Lung microvascular endothelial cell (primary cell): ENCODE results near the gene DHX16. TPM values are rescaled to one million over a fixed set of nuclear protein-coding genes. Genes with fewer than 3 reads are reported as not detected.

Experiments used
- DNase-seq, 2 donors: peaks; one replicate each; pipeline versions ENCODE4 v3.0.0 to v3.0.0-alpha.2; 2010; ENCODE audit warnings: low read depth in 2 of 2
- total RNA-seq: library from RNA; depleted of rRNA; stranded (reverse); fragments of >200 nt; gene quantifications from 2 replicates; pipeline ENCODE4 v1.2.1, GENCODE V29; 2014

The DHX16 gene
- total RNA-seq, 1 donor from 2014 or later = 32.5 TPM

- DNase-seq = no peak
Observed at GRCh38 chr6:30696432-30696831, 23.6 kb upstream of the DHX16 start.

DNA sequence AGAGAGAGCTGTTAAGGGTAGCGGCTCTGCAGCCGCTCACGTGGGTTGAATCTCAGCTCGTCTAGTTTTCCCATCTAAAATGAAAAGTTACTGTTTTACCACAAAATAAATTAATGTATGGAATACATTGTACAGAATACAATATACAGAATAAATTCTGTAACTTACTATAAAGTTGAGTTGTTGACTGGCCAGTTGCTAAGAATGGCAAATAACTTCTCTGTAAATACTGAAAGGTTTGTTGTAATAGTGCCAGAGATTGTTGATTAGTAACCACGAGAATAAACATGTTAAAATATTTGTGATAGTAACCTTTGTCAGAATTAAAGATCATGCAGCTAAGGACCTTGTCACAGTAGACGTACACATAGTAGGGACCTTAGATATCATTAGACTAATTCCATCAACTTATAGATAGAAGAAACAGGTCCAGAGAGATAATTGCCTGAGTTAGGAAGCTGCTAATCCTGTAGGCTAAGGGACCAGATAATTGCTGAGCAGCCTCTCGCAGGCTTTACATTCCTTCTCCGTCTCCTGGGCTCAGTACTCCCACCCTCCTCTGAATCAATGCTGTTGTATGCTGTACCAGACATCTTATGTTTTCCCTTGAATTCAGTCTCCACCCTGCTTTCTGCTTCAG is 18.5 kb upstream of the DHX16 start:
- DNase-seq = no peak

- peak; percentile 82 to 85 for DNase-seq
Observed at GRCh38 chr6:30690403-30691207, 17.8 kb upstream of the DHX16 start, which contains the start of gene NRM. Gene NRM (minus strand): TSS chr6:30690984. CDS start chr6:30690974, 10 bp downstream.

GRCh38 chr6:30689985-30690384 is 17.2 kb upstream of the DHX16 start:
- no peak for DNase-seq

- DNase-seq = no peak
Observed at GRCh38 chr6:30689022-30689865, 16.4 kb upstream of the DHX16 start.

- no peak for DNase-seq
Observed at GRCh38 chr6:30688569-30688968, 15.8 kb upstream of the DHX16 start.

GRCh38 chr6:30687659-30688431 is 15.0 kb upstream of the DHX16 start:
- DNase-seq = peak in 1 of 2 donors; percentile 48

DNA sequence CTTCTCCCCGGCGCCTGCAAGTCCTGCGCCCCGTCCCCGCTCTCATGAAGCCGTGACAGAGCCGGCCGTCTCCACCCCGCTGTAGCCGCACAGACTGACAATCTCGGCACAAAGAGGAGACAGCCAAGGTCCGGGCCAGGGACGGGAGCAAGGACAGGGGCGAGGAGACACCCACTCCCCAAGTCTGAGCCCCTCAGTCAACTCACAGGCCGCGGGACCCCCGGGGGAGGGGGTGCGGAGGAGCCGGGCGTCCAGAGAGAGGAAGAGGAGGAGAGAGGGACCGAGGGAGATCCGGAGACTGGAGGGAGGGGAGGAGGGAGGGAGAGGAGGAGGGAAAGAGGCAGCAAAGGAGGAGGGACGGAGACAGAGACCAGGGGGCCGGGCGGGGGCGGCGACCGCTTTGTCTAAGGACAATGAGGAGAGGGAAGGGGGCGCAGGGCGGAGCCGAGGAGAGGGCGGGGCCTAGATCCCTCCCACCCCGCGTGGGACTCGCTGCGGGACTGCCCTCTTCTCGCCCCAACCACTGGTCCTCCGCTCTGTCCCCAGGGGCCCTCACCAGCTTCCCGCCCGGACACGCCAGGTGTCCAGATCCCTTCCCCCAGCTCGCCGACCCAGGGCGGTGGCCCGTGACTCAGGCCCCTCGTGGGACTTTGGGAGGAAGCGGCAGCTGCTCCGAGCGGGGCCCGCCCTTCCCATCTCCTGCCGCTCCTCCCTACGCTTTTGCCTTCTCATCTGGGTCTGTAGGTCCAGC is 14.3 kb upstream of the DHX16 start:
- peak; percentile 84 to 96 for DNase-seq

- peak; percentile 68 to 70 for DNase-seq
Observed at GRCh38 chr6:30686009-30686907, 13.5 kb upstream of the DHX16 start, which contains the start of gene PPP1R18. Gene PPP1R18 (minus strand): TSS chr6:30686645. CDS start chr6:30686018, 627 bp downstream.

DNA sequence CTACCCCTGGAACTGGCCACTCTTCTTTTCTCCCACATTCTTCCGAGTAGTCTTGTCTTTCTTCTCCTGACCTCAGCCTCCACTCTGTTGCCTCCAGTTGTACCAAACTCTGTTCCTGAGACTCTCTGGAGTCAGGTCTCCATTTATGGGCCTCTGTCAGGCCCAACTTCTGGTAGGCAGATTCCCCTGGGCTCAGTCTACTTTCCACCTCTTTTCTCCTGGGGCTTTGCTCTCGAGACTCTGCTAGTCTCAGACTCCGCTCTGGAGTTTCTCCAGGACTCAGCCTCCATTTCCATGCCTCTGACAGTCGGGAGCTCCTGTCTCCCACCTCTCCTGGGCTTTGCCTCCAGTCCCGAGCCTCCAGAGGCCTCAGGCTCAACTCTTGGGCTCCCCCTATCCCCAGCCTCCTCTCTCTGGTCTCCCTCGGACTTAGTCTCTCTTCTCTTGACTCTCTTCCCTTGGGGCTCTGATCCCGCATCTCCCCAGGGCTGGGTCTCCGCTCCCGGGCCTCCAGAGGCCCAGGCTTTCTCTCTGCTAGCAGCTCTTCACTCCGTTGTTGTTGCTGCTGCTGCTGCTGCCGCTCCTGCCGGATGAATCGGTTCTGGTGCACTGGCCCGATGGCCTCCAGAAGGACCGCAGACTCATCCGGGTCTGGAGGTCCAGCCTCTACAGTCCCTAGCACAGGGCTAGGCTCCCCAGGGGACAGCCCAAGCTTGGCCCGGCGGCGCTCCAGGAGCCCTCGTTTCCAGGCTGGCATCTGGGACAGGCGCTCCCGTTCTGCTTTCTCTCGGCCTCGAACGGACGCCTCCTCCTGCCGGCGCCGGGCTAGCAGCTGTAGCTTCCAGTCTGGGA is 12.6 kb upstream of the DHX16 start:
- peak; percentile 47 to 65 for DNase-seq

DNA sequence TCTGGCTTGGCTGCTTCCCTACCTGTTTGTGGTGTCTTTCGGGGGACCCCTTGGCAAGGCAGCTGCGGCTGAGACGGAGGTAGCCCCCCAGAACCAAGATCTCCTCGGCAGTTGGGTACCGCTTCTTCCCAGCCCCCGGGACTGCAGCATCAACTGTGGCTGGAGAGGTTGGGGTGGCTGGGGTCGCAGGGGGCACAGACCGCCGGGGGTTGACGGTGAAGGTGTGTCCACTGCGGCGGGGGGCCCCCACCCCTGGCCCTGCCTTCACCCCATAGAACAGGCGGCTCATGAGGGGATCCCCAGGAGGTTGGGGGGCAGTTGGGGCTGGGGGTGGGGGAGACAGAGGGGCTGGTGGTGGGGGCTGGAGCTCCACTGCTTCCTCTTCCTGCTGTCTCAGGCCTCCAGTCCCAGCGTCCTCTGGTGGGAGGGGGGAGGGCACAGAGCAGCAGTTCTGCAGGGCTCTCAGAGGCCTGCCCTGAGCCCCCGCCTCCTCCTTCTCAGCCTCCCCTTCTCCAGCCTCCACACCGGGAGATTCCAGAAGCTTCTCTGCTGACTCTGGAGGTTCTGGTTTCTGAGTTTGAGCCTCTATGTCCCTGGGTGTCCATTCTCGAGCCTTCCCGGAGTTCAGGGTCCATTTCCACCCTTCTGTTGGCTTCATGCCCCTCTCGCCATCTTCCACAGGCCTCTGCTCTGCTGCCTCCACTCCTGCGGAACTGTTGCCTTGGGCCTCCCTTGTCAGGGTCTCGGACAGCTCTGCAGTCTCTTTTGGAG is 11.8 kb upstream of the DHX16 start:
- peak; percentile 36 to 65 for DNase-seq

- no peak for DNase-seq
Observed at GRCh38 chr6:30683980-30684338, 11.2 kb upstream of the DHX16 start.

DNA sequence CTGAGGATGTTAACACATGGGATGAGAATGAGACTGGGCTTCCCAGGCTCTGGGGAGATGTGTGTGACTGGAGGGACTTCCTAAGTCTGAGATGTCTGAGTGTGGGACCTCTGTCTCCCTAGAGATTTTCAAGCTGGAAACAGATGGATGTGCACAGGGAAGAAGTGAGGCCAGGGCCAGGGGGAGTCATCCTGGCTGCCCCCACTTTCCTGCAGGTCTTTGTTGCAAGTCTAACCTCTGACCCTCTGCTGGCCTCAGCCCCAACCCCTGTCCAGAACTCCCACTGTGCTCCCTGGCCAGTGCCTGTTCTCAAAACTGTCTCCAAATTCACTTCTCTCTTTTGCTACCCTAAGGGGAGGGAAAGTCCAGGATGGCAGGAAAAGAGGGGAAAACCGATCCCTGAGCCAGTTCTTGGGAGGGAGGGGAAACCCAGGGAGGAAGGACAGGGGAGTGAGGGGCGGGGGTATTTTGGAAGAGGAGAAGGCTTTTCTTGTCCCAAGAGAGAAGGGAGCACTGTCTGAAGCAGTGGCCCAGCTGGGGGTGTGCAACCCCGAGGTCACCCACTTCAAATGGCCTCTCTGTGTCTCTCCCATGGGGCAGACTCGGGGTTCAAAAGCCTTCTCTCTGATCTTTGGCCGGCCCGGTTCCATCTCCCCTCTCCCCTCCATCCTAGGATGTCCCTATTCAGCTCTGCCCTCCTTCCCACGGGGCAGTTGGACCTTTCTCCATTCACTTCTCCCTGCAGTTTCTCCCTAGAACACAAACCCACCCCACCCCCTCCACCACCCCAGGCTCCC is 10.6 kb upstream of the DHX16 start:
- DNase-seq = peak; percentile 46 to 51

DNA sequence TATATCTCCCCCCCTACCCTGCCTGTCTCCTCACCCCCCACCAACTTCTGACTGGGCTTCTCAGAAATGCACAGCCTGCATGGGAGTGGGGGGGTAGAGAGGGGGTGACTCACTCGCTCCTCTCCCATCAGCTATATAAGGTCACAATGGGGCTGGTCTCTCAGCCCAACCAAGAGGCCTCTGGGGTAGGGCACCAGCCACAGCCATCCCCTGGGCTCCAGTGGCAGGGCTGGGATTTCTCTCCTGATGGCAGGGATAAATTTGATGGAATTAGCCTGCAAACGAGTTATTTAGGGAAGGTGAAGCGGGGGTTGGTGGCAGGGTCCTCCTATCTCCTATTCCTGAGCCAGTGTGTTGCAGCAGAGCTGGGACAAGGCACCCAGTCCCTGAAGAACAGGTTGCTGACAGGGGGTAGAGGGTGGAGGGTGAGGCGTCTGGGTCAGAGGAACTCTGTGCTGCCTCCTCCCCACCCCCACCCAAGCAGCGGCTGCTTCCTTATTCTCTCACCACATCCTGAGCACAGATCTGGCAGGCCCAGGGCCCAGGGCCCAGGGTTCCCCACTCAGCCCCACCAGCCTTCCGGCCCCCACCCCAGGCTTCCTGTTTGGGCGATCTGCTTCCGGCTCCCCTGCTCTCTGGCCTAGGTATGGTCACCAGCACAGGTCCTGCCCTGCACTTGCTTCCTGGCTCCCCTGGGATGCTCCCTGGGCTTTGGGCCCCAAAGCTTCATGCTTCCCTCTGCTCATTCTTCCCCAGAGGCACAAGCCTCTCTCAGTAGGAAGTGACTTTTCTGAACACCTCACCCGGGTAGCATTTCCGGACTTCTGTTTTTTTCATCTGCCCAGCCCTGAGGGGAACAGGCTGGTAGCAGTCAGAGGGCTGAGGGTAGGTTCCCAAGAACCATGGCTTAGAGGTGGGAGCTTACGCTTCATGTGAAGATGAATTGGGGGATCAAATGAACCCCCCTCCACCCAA is 9.6 kb upstream of the DHX16 start:
- peak; percentile 82 to 92 for DNase-seq

- no peak for DNase-seq
Observed at GRCh38 chr6:30681766-30682142, 8.9 kb upstream of the DHX16 start.
